GM19238 (cell line): ENCODE measurements around the gene FAM83G.
"Not testable (repeated sequence)": the region's sequence is repeated elsewhere in the genome, so short reads cannot be mapped to it uniquely, and the experiment has no call there.

Source experiments
- DNase-seq: peaks from one replicate; pipeline ENCODE4 v3.0.0; 2011; ENCODE audit warnings: low spot score; ENCODE audit not compliant: insufficient read length

Gene FAM83G

DNA sequence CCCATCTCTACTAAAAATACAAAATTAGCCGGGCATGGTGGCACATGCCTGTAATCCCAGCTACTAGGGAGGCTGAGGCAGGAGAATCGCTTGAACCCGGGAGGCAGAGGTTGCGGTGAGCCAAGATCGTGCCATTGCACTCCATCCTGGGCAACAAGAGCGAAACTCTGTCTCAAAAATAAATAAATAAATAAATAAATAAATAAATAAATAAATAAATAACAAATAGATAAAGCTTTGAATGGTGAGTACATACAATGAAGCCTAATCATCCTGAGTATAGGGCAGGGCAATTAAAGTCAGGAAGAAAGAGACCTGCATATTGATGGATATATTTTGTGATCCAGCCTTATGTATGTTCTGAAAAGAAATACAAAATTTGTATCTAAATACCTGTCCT is 48.5 kb downstream of the FAM83G start:
- DNase-seq, result not testable (repeated sequence)

GRCh38 chr17:18955009-18955408 is 49.6 kb downstream of the FAM83G start:
- no peak for DNase-seq

GRCh38 chr17:18954321-18954720 is 50.2 kb downstream of the FAM83G start:
- no peak for DNase-seq

DNA sequence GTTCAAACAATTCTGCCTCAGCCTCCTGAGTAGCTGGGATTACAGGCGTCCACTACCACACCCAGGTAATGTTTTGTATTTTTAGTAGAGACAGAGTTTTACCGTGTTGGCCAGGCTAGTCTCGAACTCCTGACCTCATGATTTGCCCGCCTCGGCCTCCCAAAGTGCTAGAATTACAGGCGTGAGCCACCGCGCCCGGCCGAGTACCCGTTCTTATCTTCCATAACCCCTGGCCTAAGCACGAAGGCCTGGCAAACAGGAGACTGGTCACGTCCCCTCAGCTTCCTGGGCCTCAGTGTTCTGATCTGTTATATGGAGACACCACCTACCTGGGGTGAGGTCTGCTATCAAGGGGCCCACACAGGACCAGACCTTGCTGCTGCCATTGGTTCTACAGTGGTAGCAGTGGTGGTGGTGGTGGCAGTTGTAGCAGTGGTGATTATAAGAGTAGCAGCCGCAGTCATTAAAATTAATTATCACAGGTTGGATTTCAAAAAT is 51.3 kb downstream of the FAM83G start:
- no peak for DNase-seq

- DNase-seq, result no peak
Observed at GRCh38 chr17:18951941-18952842, 52.4 kb downstream of the FAM83G start, which contains the start of gene SLC5A10. Gene SLC5A10, plus strand, starts transcription at chr17:18952165. Its CDS starts 41 bp downstream, at chr17:18952206.

DNA sequence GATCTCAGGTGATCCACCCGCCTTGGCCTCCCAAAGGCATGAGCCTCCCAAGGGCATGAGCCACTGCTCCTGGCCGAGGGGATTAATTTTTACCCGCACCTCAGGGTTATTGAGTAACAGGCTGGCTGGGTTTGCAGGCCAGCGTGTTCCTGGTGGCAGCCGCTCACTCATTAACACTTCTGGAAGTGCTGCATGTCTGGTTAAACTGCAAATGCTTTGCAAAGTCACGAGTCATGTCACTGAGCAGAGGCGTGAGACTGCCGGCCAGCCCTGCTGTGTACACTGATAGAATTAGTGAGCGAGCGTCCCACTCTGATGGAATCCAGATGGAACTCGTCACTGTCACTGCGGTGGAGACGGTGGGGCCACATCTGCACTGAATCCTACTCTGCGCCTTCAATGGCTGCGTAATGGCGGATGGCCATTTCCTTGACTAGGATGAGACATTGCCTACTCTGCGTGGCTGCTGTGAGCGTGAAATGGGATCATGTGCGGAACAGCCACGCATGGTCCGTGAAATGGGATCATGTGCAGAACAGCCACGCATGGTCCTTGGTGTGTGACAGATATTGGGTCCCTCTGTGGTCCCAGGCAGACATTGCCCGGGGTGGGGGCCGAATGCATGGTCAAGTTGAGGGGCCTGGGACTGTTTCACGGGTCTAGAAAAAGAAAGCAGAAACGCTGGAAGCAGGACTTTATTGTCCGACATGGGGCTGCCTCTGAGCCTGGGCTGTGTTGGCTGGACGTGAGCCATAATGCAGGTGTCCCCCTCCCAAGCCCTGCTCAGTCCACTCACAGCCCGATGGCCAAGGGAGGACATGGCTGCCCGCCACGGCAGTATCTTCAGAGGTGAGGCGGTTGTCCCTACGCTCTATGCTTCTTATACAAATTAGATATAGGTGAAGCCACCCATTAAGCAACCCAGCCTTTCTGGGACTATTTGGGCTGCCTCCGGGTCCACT is 53.3 kb downstream of the FAM83G start:
- DNase-seq, result no peak

GRCh38 chr17:18950346-18950745 is 54.2 kb downstream of the FAM83G start:
- no peak for DNase-seq

- DNase-seq, result no peak
Observed at GRCh38 chr17:18949566-18949965, 55.0 kb downstream of the FAM83G start.

GRCh38 chr17:18948476-18949006 is 56.0 kb downstream of the FAM83G start:
- no peak for DNase-seq

DNA sequence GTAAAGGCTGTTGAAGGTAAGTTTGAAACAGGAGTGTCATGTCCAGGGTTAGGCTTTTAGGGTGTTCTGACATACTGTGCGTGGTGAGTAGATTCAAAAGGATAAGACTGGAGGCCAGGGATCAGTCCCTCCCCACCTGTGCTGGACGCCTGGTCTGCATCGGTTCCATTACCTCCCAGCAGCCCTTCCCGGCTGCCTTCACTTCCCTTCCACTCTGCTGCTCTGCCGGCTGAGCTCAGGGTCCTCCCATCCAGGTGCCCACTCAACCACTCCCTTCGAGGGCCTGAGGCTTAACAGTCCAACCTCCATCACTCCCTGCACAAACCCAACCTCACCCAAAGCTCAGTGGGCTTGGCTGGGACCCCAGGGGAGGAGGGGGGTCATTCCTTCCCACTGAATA is 56.7 kb downstream of the FAM83G start:
- no peak for DNase-seq

DNA sequence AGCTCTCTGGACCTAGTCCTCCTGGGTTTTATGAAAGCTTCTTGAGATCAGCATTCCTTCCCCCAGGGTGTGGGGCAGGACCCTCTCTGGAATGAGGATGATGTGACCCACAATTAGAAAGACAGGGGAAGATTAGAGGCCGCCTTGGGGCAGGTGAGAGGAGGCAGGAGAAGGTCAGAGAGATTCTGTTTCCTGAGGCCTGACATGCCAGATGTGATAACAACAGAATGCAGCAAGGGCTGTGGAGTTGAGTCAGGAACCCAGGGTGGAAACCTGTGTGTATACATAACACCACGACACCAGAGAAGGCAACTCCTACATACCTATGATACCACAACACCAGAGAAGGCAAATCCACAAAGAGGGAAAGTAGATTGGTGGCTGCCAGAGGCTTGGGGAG is 58.0 kb downstream of the FAM83G start:
- no peak for DNase-seq

DNA sequence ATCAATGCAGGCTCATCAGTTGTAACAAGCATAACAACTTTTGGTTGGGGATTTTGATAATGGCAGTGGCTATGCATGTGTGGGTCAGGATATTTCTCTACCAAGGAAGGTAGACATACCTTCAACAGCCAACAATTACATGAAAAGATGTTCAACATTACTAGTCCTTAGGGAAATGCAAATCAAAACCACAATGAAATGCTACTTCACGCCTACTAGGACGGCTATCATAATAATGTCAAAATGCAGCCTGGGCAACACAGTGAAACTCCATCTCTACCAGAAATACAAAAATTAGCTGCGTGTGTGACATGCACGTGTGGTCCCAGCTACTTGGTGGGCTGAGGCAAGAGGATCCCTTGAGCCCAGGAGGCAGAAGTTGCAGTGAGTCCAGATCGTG is 59.9 kb downstream of the FAM83G start:
- DNase-seq, result no peak

GRCh38 chr17:18938692-18939023 is 65.9 kb downstream of the FAM83G start:
- DNase-seq, result no peak

DNA sequence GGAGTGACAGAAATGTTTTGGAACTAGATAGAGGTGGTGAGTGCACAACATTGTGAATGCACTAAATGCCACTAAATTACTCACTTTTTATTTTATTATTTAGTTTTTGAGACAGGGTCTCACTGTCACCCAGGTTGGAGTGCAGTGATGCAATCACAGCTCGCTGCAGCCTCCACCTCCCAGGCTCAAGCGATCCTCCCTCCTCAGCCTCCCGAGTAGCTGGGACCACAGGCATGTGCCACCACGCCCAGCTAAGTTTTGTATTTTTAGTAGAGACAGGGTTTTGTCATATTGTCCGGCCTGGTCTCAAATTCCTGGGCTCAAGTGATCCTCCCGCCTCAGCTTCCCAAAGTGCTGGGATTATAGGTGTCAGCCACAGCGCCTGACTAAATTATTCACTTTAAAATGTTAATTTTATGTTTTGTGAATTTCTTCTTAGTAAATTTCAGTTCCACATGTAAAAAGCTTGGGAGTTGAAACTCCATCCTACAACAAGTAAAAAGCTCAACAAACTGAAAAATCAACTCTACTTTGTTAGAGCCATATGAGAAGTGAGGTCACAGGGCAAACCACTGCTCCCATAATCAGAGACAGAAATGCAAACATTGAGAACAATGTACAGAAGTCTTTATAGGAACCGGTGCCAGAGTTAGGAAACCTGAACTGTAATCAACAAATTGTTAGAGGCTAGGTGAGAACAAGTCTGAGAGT is 66.4 kb downstream of the FAM83G start:
- no peak for DNase-seq

- no peak for DNase-seq
Observed at GRCh38 chr17:18933102-18934058, 71.2 kb downstream of the FAM83G start.

DNA sequence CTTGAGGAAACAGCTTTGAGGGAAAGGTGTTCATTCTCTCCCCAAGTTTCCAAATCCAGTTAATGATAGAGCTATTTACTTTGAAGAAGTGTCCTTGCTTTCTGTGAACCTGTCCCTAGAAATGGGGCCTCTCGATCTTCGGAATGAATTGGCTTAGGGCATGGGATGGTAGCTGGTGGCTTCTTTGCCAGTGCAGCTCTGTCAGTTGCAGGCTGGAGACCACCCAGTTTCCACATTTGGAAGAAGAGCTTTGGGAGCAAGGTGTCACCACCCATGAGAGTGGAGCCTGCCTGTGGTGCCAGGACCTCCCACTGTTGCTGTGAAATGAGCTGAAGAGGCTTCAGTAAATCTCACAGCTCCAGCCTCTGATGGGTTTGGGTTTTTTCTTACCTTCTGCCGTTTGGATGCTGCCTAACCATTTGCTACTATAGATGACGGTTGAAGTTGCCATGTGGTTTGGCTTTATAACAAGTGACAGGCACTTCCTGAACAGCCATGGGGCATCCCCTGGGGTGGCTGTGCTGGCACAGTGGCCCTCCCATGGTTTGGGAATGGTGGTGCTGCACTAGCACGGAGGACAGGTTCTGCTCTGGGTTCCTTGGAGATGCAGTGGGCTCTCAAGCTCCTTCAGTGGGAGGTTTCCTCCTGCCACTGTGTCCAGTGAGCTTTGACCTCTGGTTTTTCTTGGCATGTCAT is 72.1 kb downstream of the FAM83G start:
- no peak for DNase-seq

DNA sequence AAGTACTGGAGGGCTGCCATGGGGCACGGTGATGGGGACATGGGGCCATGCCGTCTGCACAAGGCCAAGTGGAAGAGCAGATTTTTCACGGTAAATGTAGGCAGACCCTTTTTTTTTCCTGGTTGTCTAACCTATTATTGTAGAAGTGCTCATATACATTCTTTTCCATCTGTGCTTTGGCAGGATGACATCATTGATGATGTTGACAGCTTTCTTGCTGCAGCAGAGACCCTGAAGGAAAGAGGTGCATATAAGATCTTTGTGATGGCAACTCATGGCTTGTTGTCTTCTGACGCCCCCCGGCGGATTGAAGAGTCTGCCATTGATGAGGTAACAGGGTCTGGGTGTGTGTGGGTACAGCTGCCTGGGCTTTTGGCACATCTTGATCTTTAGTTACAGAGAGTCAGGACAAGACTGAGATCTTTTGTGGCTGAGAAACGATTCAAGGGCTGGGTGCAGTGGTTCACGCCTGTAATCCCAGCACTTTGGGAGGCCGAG is 75.9 kb downstream of the FAM83G start:
- DNase-seq, result no peak

- no peak for DNase-seq
Observed at GRCh38 chr17:18925187-18925586, 79.4 kb downstream of the FAM83G start.

DNA sequence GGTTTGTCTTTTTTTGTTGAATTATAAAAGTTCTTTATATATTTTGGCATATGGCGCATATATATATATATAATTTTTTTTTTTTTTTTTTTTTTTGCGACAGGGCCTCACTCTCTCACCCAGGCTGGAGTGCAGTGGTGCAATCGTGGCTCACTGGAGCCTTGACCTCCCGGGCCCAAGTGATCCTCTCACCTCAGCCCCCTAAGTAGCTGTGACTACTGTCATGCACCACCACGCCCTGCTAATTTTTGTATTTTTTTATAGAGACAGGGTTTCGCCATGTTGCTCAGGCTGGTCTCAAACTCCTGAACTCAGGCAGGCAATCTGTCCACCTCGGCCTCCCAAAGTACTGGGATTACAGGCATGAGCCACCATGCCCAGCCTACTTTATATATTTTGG is 82.0 kb downstream of the FAM83G start:
- DNase-seq, result not testable (repeated sequence)
